Nasal cavity respiratory epithelium epithelial cell of viscerocranial mucosa (primary cell): ENCODE measurements around the gene OR3A3. TPM values are rescaled to one million over a fixed set of nuclear protein-coding genes. Genes with fewer than 3 reads are reported as not detected.

Experiments
- total RNA-seq: library from RNA; depleted of rRNA; stranded (reverse); fragments of >200 nt; gene quantifications from 2 replicates; pipeline ENCODE4 v1.2.3, GENCODE V29; 2014

Gene OR3A3
- total RNA-seq = not detected in 2 replicates

GRCh38 chr17:3411070-3411469, at the start of gene OR3A3:
TSS of gene OR3A3 (plus strand) at chr17:3411370.

GRCh38 chr17:3385869-3386816, 25.0 kb upstream of the OR3A3 start, which contains the start of gene OR3A2:
TSS of gene OR3A2 (minus strand) at chr17:3386308.

GRCh38 chr17:3398310-3398709, 12.9 kb upstream of the OR3A3 start, which contains the start of gene OR1E1:
TSS of gene OR1E1 (minus strand) at chr17:3398410. CDS start at chr17:3398410, 0 bp downstream.

GRCh38 chr17:3433741-3434140, 22.6 kb downstream of the OR3A3 start, which contains the start of gene OR1E2:
TSS of gene OR1E2 (minus strand) at chr17:3433841. CDS start at chr17:3433841, 0 bp downstream.

DNA sequence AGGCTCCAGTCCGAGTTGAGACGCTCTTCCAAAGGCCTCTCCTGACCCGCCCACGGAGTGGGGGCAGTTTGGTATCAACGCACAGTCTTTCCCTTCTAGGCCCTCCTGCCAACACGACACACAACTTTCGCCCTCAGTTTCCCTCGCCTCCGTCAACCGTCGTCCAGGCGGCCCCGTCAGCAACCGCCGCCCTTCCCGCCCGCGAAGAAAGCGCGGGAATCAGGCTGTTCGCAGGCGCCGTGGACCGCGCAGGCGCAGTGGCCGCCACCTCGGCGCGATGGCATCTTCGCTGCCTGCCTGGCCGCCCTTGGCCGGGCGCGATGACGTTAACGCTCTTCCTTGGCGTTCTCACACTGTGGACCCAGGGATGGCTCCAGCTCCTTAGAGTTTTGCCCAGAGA, 60.4 kb downstream of the OR3A3 start, which contains the start of gene SPATA22:
SPATA22 (minus strand) TSS at position 221 of the 400 bp plus-strand sequence. CDS start 2,494 bp downstream, outside the sequence.

Other genes with a start within 250 kb of the OR3A3 start
- not detected in 2 replicates for gene OR1A2, start 213.9 kb upstream of the OR3A3 start, total RNA-seq
- gene OR1A1, start 203.7 kb upstream of the OR3A3 start, total RNA-seq = under 0.01 TPM in 1 of 2 replicates, not detected in the other
- gene OR3A1, start 113.0 kb upstream of the OR3A3 start, total RNA-seq = not detected in 2 replicates
- not detected in 2 replicates for gene OR3A2, start 25.1 kb upstream of the OR3A3 start, total RNA-seq
- gene OR1E1, start 13.0 kb upstream of the OR3A3 start, total RNA-seq = not detected in 2 replicates
- gene OR1E2, start 22.5 kb downstream of the OR3A3 start, total RNA-seq = not detected in 2 replicates
- gene SPATA22, start 60.4 kb downstream of the OR3A3 start, total RNA-seq = not detected in 2 replicates
- gene ASPA, start 64.6 kb downstream of the OR3A3 start, total RNA-seq = not detected in 2 replicates
- gene TRPV3, start 146.4 kb downstream of the OR3A3 start, total RNA-seq = 0.36 and 5.5 TPM in 2 replicates
- 1.0 and 3.1 TPM in 2 replicates for gene TRPV1, start 198.0 kb downstream of the OR3A3 start, total RNA-seq
- 6.2 and 9.5 TPM in 2 replicates for gene SHPK, start 224.9 kb downstream of the OR3A3 start, total RNA-seq
- gene CTNS, start 225.4 kb downstream of the OR3A3 start, total RNA-seq = 24.6 and 32.1 TPM in 2 replicates